IPS-18c (cell line): Measurements from ENCODE around the gene ACTMAP.
A peak's percentile ranks its signal among the peaks of the same experiment; 100 is the strongest.

Experiments used
- H3K4me3 ChIP-seq: 2 replicates; pipeline ENCODE4 v1.7.0; 2013; ENCODE audit warnings: low read depth, mild to moderate bottlenecking, low read length, moderate library complexity; ENCODE audit not compliant: insufficient read depth
- H3K9me3 ChIP-seq: one replicate; pipeline ENCODE4 v1.6.1; 2013; ENCODE audit warnings: mild to moderate bottlenecking, low read length, moderate library complexity; ENCODE audit not compliant: control insufficient read depth, insufficient read depth

ACTMAP gene

GRCh38 chr19:40716031-40716481, 34.2 kb downstream of the ACTMAP start:
- Histone ChIP-seq H3K4me3 (peak overlapping the region; percentile 72), H3K9me3 (no peaks in the 10 kb centered on the region)

GRCh38 chr19:40714441-40715299, 35.6 kb downstream of the ACTMAP start:
- H3K9me3 ChIP-seq = no peaks in the 10 kb centered on the region
- H3K4me3 ChIP-seq = peak overlapping the region; percentile 72

GRCh38 chr19:40713939-40714338, 36.3 kb downstream of the ACTMAP start:
- Histone ChIP-seq H3K4me3 (no peak overlapping the region), H3K9me3 (no peaks in the 10 kb centered on the region)

GRCh38 chr19:40709817-40710216, 40.5 kb downstream of the ACTMAP start:
- H3K4me3 ChIP-seq = no peak overlapping the region
- H3K9me3 ChIP-seq = no peaks in the 10 kb centered on the region

GRCh38 chr19:40707615-40708014, 42.7 kb downstream of the ACTMAP start:
- H3K9me3 ChIP-seq = no peaks in the 10 kb centered on the region
- H3K4me3 ChIP-seq = no peak overlapping the region

- no peak overlapping the region for H3K4me3 ChIP-seq
- H3K9me3 ChIP-seq = no peaks in the 10 kb centered on the region
Measured at GRCh38 chr19:40705950-40706619, 44.2 kb downstream of the ACTMAP start.

GRCh38 chr19:40705362-40705651, 45.0 kb downstream of the ACTMAP start:
- no peaks in the 10 kb centered on the region for H3K9me3 ChIP-seq
- H3K4me3 ChIP-seq = no peak overlapping the region

- H3K9me3 ChIP-seq = no peaks in the 10 kb centered on the region
- no peak overlapping the region for H3K4me3 ChIP-seq
Measured at GRCh38 chr19:40704491-40705361, 45.6 kb downstream of the ACTMAP start.

- Histone ChIP-seq H3K9me3 (no peaks in the 10 kb centered on the region), H3K4me3 (no peak overlapping the region)
Measured at GRCh38 chr19:40703029-40703755, 47.1 kb downstream of the ACTMAP start.

GRCh38 chr19:40702337-40703012, 47.8 kb downstream of the ACTMAP start:
- Histone ChIP-seq H3K4me3 (no peak overlapping the region), H3K9me3 (no peaks in the 10 kb centered on the region)

GRCh38 chr19:40701758-40702157, 48.5 kb downstream of the ACTMAP start:
- H3K4me3 ChIP-seq = no peak overlapping the region
- H3K9me3 ChIP-seq = no peaks in the 10 kb centered on the region

GRCh38 chr19:40700083-40700482, 50.2 kb downstream of the ACTMAP start:
- no peaks in the 10 kb centered on the region for H3K9me3 ChIP-seq
- H3K4me3 ChIP-seq = no peak overlapping the region

- no peaks in the 10 kb centered on the region for H3K9me3 ChIP-seq
- H3K4me3 ChIP-seq = no peak overlapping the region
Measured at GRCh38 chr19:40697007-40697406, 53.3 kb downstream of the ACTMAP start.

- no peaks in the 10 kb centered on the region for H3K9me3 ChIP-seq
- H3K4me3 ChIP-seq = no peak overlapping the region
Measured at GRCh38 chr19:40695881-40696280, 54.4 kb downstream of the ACTMAP start.

GRCh38 chr19:40693896-40694295, 56.4 kb downstream of the ACTMAP start:
- H3K4me3 ChIP-seq = no peak overlapping the region
- H3K9me3 ChIP-seq = no peaks in the 10 kb centered on the region

GRCh38 chr19:40693150-40693788, 57.0 kb downstream of the ACTMAP start:
- H3K9me3 ChIP-seq = no peaks in the 10 kb centered on the region
- no peak overlapping the region for H3K4me3 ChIP-seq
